ENCODE data around the gene RFX6.
"Not testable (repeated sequence)": the region's sequence is repeated elsewhere in the genome, so short reads cannot be mapped to it uniquely, and the experiment has no call there.

DNA sequence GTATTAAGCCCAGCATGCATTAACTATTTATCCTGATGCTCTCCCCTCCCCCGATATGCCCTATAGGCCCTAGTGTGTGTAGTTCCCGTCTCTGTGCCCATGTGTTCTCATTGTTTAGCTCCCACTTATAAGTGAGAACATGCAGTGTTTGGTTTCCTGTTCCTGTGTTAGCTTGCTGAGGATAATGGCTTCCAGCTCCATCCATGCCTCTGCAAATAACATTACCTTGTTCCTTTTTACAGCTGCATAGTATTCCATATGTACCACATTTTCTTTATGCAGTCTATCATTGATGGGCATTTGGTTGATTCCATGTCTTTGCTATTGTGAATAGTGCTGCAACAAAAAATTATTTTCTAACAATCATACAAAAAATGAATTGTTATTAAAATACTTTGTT, 42.5 kb upstream of the RFX6 start:
- TF ChIP-seq, protein P1, sequence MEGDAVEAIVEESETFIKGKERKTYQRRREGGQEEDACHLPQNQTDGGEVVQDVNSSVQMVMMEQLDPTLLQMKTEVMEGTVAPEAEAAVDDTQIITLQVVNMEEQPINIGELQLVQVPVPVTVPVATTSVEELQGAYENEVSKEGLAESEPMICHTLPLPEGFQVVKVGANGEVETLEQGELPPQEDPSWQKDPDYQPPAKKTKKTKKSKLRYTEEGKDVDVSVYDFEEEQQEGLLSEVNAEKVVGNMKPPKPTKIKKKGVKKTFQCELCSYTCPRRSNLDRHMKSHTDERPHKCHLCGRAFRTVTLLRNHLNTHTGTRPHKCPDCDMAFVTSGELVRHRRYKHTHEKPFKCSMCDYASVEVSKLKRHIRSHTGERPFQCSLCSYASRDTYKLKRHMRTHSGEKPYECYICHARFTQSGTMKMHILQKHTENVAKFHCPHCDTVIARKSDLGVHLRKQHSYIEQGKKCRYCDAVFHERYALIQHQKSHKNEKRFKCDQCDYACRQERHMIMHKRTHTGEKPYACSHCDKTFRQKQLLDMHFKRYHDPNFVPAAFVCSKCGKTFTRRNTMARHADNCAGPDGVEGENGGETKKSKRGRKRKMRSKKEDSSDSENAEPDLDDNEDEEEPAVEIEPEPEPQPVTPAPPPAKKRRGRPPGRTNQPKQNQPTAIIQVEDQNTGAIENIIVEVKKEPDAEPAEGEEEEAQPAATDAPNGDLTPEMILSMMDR (IDR thresholded peaks at IDR 0.05): not testable (repeated sequence)
- TF ChIP-seq EZH2 (IDR thresholded peaks at IDR 0.05; ENCODE audit: borderline replicate concordance, insufficient read depth, low read depth, low read length, poor library complexity, severe bottlenecking): not testable (repeated sequence)

Data from B cell (primary cell).